Panc1 (cell line): ENCODE data around the gene RASL10A. TPM values are rescaled to one million over a fixed set of nuclear protein-coding genes. Genes with fewer than 3 reads are reported as not detected.

Experiments
- ATAC-seq: fragments of 200-7000 bp; cut with Tn5 transposase; 2 replicates; pipeline ENCODE4 v1.9.1; 2020; ENCODE audit warnings: mild to moderate bottlenecking, moderate library complexity
- BruUV-seq: library from RNA; stranded (reverse); fragments of 400-500 nt; replicated peaks from 2 replicates; lab custom pipeline; 2021; lab: Mats Ljungman, UMichigan
- CTCF ChIA-PET: fragments of 300-600 bp; sonication (Branson Sonifier 250); formaldehyde crosslinking; loops from one replicate; lab custom pipeline; 2022; ENCODE audit warnings: antibody characterized with exemption; lab: Charles Lee
- POLR2A ChIA-PET: fragments of 300-600 bp; sonication (Branson Sonifier 250); formaldehyde crosslinking; loops from one replicate; lab custom pipeline; 2022; ENCODE audit warnings: antibody characterized with exemption; lab: Charles Lee
- DNase-seq: peaks from one replicate; pipeline ENCODE4 v3.0.0-alpha.2; 2010; ENCODE audit warnings: low read depth, low spot score
- H3K27ac ChIP-seq: 2 replicates; pipeline ENCODE4 v1.5.1; 2011; ENCODE audit warnings: mild to moderate bottlenecking, low read length, inconsistent platforms
- H3K27me3 ChIP-seq: fragments of 200-500 bp; sonication (Bioruptor generic); 2 replicates; pipeline ENCODE4 v1.6.0; 2014; ENCODE audit warnings: low read length, inconsistent platforms; ENCODE audit not compliant: control insufficient read depth, insufficient read depth
- H3K36me3 ChIP-seq: fragments of 200-500 bp; sonication (Bioruptor generic); 2 replicates; pipeline ENCODE4 v1.5.1; 2014; ENCODE audit warnings: inconsistent platforms, mild to moderate bottlenecking, low read length, moderate library complexity; ENCODE audit not compliant: control insufficient read depth, insufficient read depth
- H3K4me1 ChIP-seq: 2 replicates; pipeline ENCODE4 v1.5.1; 2011; ENCODE audit warnings: inconsistent platforms, mild to moderate bottlenecking, low read length, moderate library complexity; ENCODE audit not compliant: control insufficient read depth, insufficient read depth
- H3K4me3 ChIP-seq, 2 experiments: 2 replicates each; pipeline ENCODE4 v1.5.1; 2011 to 2012; ENCODE audit warnings: low read depth in 2 of 2, low read length in 2 of 2, mild to moderate bottlenecking in 2 of 2, inconsistent platforms in 1 of 2, moderate library complexity in 1 of 2
- H3K9me3 ChIP-seq: fragments of 200-500 bp; sonication (Bioruptor generic); 2 replicates; pipeline ENCODE4 v1.5.1; 2014; ENCODE audit warnings: low read depth, mild to moderate bottlenecking, inconsistent platforms, low read length, moderate library complexity; ENCODE audit not compliant: control insufficient read depth, insufficient read depth
- CTCF ChIP-seq: fragments of 450-650 bp; IDR thresholded peaks from 2 replicates; pipeline ENCODE4 v1.5.1; 2017; ENCODE audit warnings: mild to moderate bottlenecking
- POLR2AphosphoS5 ChIP-seq: IDR thresholded peaks from 2 replicates; pipeline ENCODE4 v1.6.1; 2012; ENCODE audit warnings: mild to moderate bottlenecking, low read depth, low read length, moderate library complexity
- REST ChIP-seq, 2 experiments: IDR thresholded peaks; 2 replicates each; pipeline ENCODE4 v1.6.1; 2011 to 2012; ENCODE audit warnings: low read depth in 2 of 2, control low read depth in 1 of 2, low read length in 1 of 2, mild to moderate bottlenecking in 1 of 2, moderate library complexity in 1 of 2; ENCODE audit not compliant: insufficient read depth in 1 of 2
- SIN3A ChIP-seq: IDR thresholded peaks from 2 replicates; pipeline ENCODE4 v1.6.1; 2012; ENCODE audit warnings: low read depth, mild to moderate bottlenecking, low read length, moderate library complexity, borderline replicate concordance; ENCODE audit not compliant: insufficient read depth
- TCF7L2 ChIP-seq: IDR thresholded peaks from 2 replicates; pipeline ENCODE4 v1.6.1; 2011; ENCODE audit warnings: mild to moderate bottlenecking, low read depth, low read length, inconsistent platforms
- in situ Hi-C: cut with HindIII; loops from 2 replicates; pipeline ENCODE4 v1.10.0; 2016; ENCODE audit warnings: low sequenced_read_pairs, low pct_unique_long_range_greater_than_20kb
- intact Hi-C: fragments of 100-400 bp; cut with micrococcal nuclease; formaldehyde crosslinking; loops from one replicate; pipeline ENCODE4 v1.10.0; 2022; ENCODE audit not compliant: unreplicated experiment
- total RNA-seq: library from RNA; stranded (reverse); gene quantifications from one replicate; pipeline ENCODE4 v1.2.1, GENCODE V29; 2021; ENCODE audit not compliant: unreplicated experiment

RASL10A gene
- total RNA-seq, 1 experiment from 2014 or later: 2.6 TPM

GRCh38 chr22:29290061-29290460 is 25.4 kb downstream of the RASL10A start:
- POLR2A ChIA-PET: no interaction called here
- BruUV-seq: no TSS peak
- Histone ChIP-seq H3K27me3 (no peaks in the 10 kb centered on the region), H3K36me3 (peaks cover 47% of the 10 kb centered on the region), H3K9me3 (no peaks in the 10 kb centered on the region), H3K27ac (no peak overlapping the region), H3K4me1 (no peaks in the 10 kb centered on the region; the same call in 1 of the 2 replicates), H3K4me3 (no peak overlapping the region)
- CTCF ChIA-PET: no interaction called here
- in situ Hi-C loops (no loop called here), intact Hi-C loops (no loop called here)
- TF ChIP-seq TCF7L2 (no peak), POLR2AphosphoS5 (no peak), CTCF (no peak), SIN3A (no peak), REST (IDR thresholded peaks at IDR 0.05; ENCODE audit: insufficient read depth in 1 of 2, low read depth in 2 of 2, low read length in 1 of 2) (no peak)
- DNase-seq (no peak), ATAC-seq (no peak)

- no peak for ATAC-seq
- BruUV-seq: no TSS peak
- TF ChIP-seq SIN3A: no peak
- no peak for TF ChIP-seq POLR2AphosphoS5
- TF ChIP-seq TCF7L2: no peak
- no peak for TF ChIP-seq CTCF
- TF ChIP-seq REST (IDR thresholded peaks at IDR 0.05; ENCODE audit: insufficient read depth in 1 of 2, low read depth in 2 of 2, low read length in 1 of 2): no peak
- Histone ChIP-seq H3K27me3 (no peaks in the 10 kb centered on the region), H3K27ac (no peak overlapping the region), H3K36me3 (peaks cover 52% of the 10 kb centered on the region), H3K9me3 (no peaks in the 10 kb centered on the region), H3K4me3 (no peak overlapping the region), H3K4me1 (no peaks in the 10 kb centered on the region; the same call in 1 of the 2 replicates)
- intact Hi-C loops: no loop called here
- POLR2A ChIA-PET: no interaction called here
- CTCF ChIA-PET: no interaction called here
- no peak for DNase-seq
- in situ Hi-C loops: no loop called here
Measured at GRCh38 chr22:29288837-29289236, 26.7 kb downstream of the RASL10A start.
